Common myeloid progenitor, CD34-positive (primary cell): ENCODE results near the gene MED23. TPM values are rescaled to one million over a fixed set of nuclear protein-coding genes. Genes with fewer than 3 reads are reported as not detected.

Source experiments
- CTCF ChIA-PET: fragments of 350-600 bp; sonication (Branson Sonifier 250); formaldehyde crosslinking; loops from one replicate; lab custom pipeline; 2021; ENCODE audit warnings: antibody characterized with exemption; lab: Charles Lee
- POLR2A ChIA-PET: fragments of 350-600 bp; sonication (Branson Sonifier 250); formaldehyde crosslinking; loops from one replicate; lab custom pipeline; 2021; ENCODE audit warnings: antibody characterized with exemption; lab: Charles Lee
- DNase-seq, 3 donors: peaks; one replicate each; pipeline versions ENCODE4 v3.0.0 to v3.0.0-alpha.2; 2013
- H3K27ac ChIP-seq, 2 experiments: 1 replicate in 1 of 2; 2 replicates in 1 of 2; pipeline ENCODE4 v1.7.0; 2013; ENCODE audit warnings: inconsistent platforms in 2 of 2, low read length in 2 of 2, mild to moderate bottlenecking in 2 of 2, low read depth in 1 of 2, moderate library complexity in 1 of 2; ENCODE audit not compliant: severe bottlenecking in 2 of 2, insufficient read depth in 1 of 2, poor library complexity in 1 of 2
- H3K27me3 ChIP-seq, 5 experiments: replicated peaks in 2 of 5; 1 replicate in 3 of 5; 2 replicates in 2 of 5; pipeline versions ENCODE4 v1.6.1 to v1.7.0; 2013; ENCODE audit warnings: low read length in 4 of 5, mild to moderate bottlenecking in 2 of 5, moderate library complexity in 2 of 5, inconsistent platforms in 1 of 5; ENCODE audit not compliant: insufficient read depth in 5 of 5, control insufficient read depth in 4 of 5
- H3K36me3 ChIP-seq, 4 experiments: 1 replicate in 2 of 4; 2 replicates in 2 of 4; pipeline versions ENCODE4 v1.6.1 to v1.7.0; 2013; ENCODE audit warnings: low read length in 3 of 4, control low read depth in 1 of 4, mild to moderate bottlenecking in 1 of 4; ENCODE audit not compliant: control insufficient read depth in 4 of 4, insufficient read depth in 4 of 4
- H3K4me1 ChIP-seq, 4 experiments: 1 replicate in 3 of 4; 2 replicates in 1 of 4; pipeline versions ENCODE4 v1.6.1 to v1.7.1; 2013; ENCODE audit warnings: low read length in 3 of 4, mild to moderate bottlenecking in 3 of 4, control low read depth in 1 of 4, inconsistent platforms in 1 of 4, moderate library complexity in 1 of 4; ENCODE audit not compliant: control insufficient read depth in 4 of 4, insufficient read depth in 4 of 4; ENCODE audit errors: control extremely low read depth in 1 of 4
- H3K4me3 ChIP-seq, 7 experiments: 1 replicate in 4 of 7; 2 replicates in 3 of 7; pipeline versions ENCODE4 v1.5.1 to v1.7.0; 2013; ENCODE audit warnings: mild to moderate bottlenecking in 7 of 7, low read length in 6 of 7, moderate library complexity in 6 of 7, inconsistent platforms in 2 of 7, low read depth in 2 of 7, control low read depth in 1 of 7; ENCODE audit not compliant: insufficient read depth in 4 of 7, control insufficient read depth in 1 of 7; ENCODE audit errors: extremely low read depth in 1 of 7
- H3K9me3 ChIP-seq, 5 experiments: 1 replicate in 4 of 5; 2 replicates in 1 of 5; pipeline versions ENCODE4 v1.6.1 to v1.7.1; 2013; ENCODE audit warnings: low read length in 4 of 5, mild to moderate bottlenecking in 2 of 5, inconsistent platforms in 1 of 5, low read depth in 1 of 5, moderate library complexity in 1 of 5; ENCODE audit not compliant: control insufficient read depth in 4 of 5, insufficient read depth in 2 of 5; ENCODE audit errors: control extremely low read depth in 1 of 5
- WGBS: methylation state at CpG from one replicate; pipeline ENCODE4 v1.1.5; 2013; ENCODE audit not compliant: insufficient coverage; 5-methylcytosine and 5-hydroxymethylcytosine counted together
- polyA plus RNA-seq: library from polyadenylated mRNA; unstranded; fragments of 120-200 nt; gene quantifications from one replicate; pipeline ENCODE4 v1.2.1, GENCODE V29; 2013

The MED23 gene, protein sequence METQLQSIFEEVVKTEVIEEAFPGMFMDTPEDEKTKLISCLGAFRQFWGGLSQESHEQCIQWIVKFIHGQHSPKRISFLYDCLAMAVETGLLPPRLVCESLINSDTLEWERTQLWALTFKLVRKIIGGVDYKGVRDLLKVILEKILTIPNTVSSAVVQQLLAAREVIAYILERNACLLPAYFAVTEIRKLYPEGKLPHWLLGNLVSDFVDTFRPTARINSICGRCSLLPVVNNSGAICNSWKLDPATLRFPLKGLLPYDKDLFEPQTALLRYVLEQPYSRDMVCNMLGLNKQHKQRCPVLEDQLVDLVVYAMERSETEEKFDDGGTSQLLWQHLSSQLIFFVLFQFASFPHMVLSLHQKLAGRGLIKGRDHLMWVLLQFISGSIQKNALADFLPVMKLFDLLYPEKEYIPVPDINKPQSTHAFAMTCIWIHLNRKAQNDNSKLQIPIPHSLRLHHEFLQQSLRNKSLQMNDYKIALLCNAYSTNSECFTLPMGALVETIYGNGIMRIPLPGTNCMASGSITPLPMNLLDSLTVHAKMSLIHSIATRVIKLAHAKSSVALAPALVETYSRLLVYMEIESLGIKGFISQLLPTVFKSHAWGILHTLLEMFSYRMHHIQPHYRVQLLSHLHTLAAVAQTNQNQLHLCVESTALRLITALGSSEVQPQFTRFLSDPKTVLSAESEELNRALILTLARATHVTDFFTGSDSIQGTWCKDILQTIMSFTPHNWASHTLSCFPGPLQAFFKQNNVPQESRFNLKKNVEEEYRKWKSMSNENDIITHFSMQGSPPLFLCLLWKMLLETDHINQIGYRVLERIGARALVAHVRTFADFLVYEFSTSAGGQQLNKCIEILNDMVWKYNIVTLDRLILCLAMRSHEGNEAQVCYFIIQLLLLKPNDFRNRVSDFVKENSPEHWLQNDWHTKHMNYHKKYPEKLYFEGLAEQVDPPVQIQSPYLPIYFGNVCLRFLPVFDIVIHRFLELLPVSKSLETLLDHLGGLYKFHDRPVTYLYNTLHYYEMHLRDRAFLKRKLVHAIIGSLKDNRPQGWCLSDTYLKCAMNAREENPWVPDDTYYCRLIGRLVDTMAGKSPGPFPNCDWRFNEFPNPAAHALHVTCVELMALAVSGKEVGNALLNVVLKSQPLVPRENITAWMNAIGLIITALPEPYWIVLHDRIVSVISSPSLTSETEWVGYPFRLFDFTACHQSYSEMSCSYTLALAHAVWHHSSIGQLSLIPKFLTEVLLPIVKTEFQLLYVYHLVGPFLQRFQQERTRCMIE (N-terminal part only)
- polyA plus RNA-seq = 30.3 TPM

DNA sequence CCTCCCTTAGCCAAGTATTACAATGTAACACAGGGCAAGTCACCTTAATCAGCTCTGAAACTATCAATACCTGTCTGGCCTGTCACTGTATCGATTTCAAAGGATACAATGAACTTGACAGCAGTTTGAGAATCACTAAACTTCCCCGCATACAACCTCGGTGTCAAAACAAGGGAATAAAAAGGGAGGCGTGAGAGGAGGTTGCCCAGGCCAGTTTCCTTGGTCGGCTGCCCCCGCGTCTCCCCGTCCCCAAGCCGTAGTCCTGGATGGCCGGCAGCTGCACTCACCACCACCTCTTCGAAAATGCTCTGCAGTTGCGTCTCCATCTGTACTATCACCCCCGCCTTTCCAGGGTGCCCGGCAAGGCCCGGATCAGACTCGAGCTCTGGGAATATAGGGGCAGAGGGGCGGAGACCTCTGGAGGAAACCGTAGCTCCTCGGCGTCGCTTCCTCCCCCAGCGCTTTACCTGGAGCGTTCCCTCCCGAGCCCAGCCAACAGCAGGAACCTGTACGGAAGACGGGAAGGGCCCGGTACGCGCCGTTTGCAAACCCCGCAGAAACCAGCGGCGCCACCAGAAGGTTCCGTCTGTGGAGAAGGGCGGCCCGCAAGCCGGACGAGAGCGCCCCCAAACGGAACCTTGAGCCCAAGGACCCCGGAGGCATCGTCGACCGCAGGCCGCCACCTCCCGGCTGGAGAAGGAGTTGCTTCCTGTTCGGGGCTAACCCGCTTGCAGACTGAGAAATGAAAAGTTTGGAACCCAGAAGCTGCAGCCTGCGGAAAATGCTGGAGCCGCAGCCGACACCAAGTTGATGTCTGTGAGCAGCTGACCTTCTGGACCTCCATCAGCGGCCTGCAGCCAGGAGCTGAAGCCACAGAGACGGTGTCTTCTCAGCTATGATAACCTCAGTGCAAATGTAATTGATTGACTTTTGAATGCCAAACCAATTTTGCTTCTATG, at the start of gene MED23:
TSS of gene MED23 (minus strand) at position 519 of the 959 bp plus-strand sequence. CDS start at position 326, 193 bp downstream.
- H3K9me3 ChIP-seq = no peaks in the 10 kb centered on the region
- DNase-seq = peak; percentile 96 to 97 (median 96)
- 0% methylated on average over 52 of the region's 53 CpGs for WGBS
- H3K36me3 ChIP-seq = peaks cover 8 to 24% (median 13%) of the 10 kb centered on the region in 4 experiments
- H3K27me3 ChIP-seq = no peaks in the 10 kb centered on the region
- POLR2A ChIA-PET = interaction anchor here (0.6 to 1.3 kb wide), 2 partner anchors 9 to 17 kb away, joined by 5 to 7 read pairs; no protein-coding TSS in a partner anchor
- CTCF ChIA-PET = interaction anchor here (0.6 to 4.6 kb wide), 18 partner anchors 8 to 744 kb away, joined by 3 to 30 read pairs (median 4); partner anchors contain the start of gene ENPP3
- peak within 1 kb of the TSS; percentile 78 to 89 for H3K27ac ChIP-seq
- H3K4me3 ChIP-seq = peak within 1 kb of the TSS; percentile 82 to 97 (median 96)
- peaks cover 4 to 14% (median 12%) of the 10 kb centered on the region in 4 experiments for H3K4me1 ChIP-seq

DNA sequence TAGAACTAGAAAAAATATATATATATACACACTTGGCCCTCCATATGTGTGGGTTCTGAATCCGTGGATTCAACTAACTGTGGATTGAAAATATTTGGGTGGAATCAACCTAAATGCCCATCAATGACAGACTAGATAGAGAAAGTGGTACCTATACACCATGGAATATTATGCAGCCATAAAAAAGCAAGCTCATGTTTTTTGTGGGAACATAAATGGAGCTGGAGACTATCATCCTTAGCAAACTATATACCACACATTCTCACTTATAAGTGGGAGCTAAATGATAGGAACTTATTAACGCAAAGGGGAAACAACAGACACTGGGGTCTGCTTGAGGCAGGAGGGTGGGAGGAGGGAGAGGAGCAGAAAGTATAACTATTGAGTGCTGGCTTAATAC, 45.1 kb upstream of the MED23 start:
- POLR2A ChIA-PET = no interaction called here
- no peaks in the 10 kb centered on the region for H3K4me1 ChIP-seq

DNA sequence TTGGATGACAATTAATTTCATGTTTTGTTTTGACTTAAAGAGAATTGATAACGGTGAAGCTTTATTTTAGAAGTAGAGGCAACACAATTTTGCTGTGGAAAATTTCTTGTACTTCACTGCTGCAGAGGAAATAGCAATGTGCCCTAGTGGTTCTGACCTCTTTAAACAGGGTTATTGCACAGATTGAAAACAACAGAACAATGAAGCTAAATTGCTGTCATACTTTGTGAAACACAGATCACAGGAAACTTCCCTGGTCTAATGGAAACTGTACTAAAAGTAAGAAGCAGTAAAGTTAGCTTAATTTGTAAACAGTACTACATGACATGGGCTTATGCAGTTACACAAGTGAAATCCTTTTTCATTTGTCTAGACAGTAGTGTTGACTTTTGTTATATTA, 41.8 kb upstream of the MED23 start:
- H3K9me3 ChIP-seq = no peaks in the 10 kb centered on the region
- H3K4me1 ChIP-seq = no peaks in the 10 kb centered on the region
- ChIA-PET CTCF (interaction anchor here (1.4 kb wide), 1 partner anchor 21 kb away, joined by 3 read pairs; no protein-coding TSS in a partner anchor), POLR2A (no interaction called here)
- no peaks in the 10 kb centered on the region for H3K27me3 ChIP-seq
- H3K36me3 ChIP-seq = no peaks in the 10 kb centered on the region
- H3K4me3 ChIP-seq = no peak overlapping the region
- WGBS = 83% methylated on average over 1 of the region's 1 CpG
- DNase-seq = no peak
- H3K27ac ChIP-seq = no peak overlapping the region

More for the DNA sequence above, 45.1 kb upstream of the MED23 start:
- DNase-seq = no peak
- Histone ChIP-seq H3K4me3 (no peak overlapping the region), H3K36me3 (no peaks in the 10 kb centered on the region), H3K27me3 (peaks cover 0 to 4% (median 0%) of the 10 kb centered on the region in 5 experiments), H3K27ac (no peak overlapping the region), H3K9me3 (peaks cover 0 to 1% (median 0%) of the 10 kb centered on the region in 5 experiments)
- no CpG with 5 or more reads among the region's 2 CpGs for WGBS
- CTCF ChIA-PET = interaction anchor here (1.5 kb wide), 1 partner anchor 22 kb away, joined by 3 read pairs; no protein-coding TSS in a partner anchor

DNA sequence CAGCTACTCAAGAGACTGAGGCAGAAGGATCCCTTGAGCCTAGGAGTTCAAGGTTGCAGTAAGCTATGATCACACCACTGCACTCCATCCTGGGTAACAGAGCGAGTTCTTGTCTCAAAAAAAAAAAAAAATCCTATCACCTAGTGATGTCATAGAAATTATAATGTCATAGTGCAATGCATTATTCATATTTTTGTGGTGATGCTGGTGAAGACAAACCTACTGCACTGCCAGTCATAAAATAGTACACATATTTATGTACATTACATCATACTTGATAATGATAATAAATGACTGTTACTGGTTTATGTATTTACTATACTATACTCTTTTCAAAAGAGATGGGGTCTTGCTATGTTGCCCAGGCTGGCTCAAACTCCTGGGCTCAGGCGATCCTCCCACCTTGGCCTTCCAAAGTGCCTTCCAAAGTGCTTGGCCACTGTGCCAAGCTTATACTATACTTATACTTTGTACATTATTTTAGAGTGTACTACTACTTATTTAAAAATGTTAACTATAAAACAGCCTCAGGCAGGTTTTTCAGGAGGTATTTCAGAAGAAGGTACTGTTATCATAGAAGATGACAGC, 35.6 kb upstream of the MED23 start:
- WGBS = 80% methylated on average over 1 of the region's 2 CpGs
- no peaks in the 10 kb centered on the region for H3K36me3 ChIP-seq
- no peaks in the 10 kb centered on the region for H3K4me1 ChIP-seq
- H3K4me3 ChIP-seq = no peak overlapping the region
- no peak for DNase-seq
- ChIA-PET POLR2A (no interaction called here), CTCF (no interaction called here)
- H3K27me3 ChIP-seq = no peaks in the 10 kb centered on the region
- no peak overlapping the region for H3K27ac ChIP-seq
- H3K9me3 ChIP-seq = no peaks in the 10 kb centered on the region

DNA sequence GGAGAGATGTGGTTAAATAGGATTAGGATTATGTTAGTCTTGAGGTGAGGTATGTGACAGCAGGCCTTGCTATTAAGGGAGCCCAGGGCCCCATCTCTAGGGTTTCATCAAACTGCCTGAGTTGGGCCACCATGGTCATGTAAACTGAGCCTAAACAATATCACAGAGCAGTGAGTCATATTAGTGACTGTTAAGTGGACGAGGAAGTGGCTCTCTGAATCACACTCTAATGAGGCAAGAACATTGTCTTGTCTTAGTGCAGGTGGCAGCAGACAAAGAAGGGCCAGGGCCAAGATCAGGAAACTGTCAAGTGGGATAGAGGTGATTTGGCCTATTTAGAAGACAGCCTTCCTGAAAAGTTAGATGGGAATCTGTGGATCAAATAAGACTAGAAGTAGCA, 32.2 kb upstream of the MED23 start:
- Histone ChIP-seq H3K9me3 (no peaks in the 10 kb centered on the region), H3K4me1 (no peaks in the 10 kb centered on the region), H3K27me3 (no peaks in the 10 kb centered on the region), H3K27ac (no peak overlapping the region), H3K4me3 (no peak overlapping the region), H3K36me3 (no peaks in the 10 kb centered on the region)
- POLR2A ChIA-PET = no interaction called here
- CTCF ChIA-PET = no interaction called here
- no CpG with 5 or more reads among the region's 1 CpG for WGBS
- DNase-seq = peak in 1 of 3 donors; percentile 8
